GM23248 (cell line): ENCODE results near the gene SRGAP2C.
"Not testable (repeated sequence)": the region's sequence is repeated elsewhere in the genome, so short reads cannot be mapped to it uniquely, and the experiment has no call there.

ENCODE experiments used
- EZH2 ChIP-seq: fragments of 200-600 bp; sonication (generic); IDR thresholded peaks from 2 replicates; pipeline ENCODE4 v1.6.1; 2018; ENCODE audit warnings: antibody characterized with exemption, mild to moderate bottlenecking; ENCODE audit not compliant: insufficient read depth, poor library complexity, severe bottlenecking
- EZH2phosphoT487 ChIP-seq: fragments of 200-600 bp; sonication (generic); IDR thresholded peaks from 2 replicates; pipeline ENCODE4 v1.6.1; 2018; ENCODE audit warnings: antibody characterized with exemption, moderate library complexity, mild to moderate bottlenecking, low read depth; ENCODE audit not compliant: insufficient read depth

DNA sequence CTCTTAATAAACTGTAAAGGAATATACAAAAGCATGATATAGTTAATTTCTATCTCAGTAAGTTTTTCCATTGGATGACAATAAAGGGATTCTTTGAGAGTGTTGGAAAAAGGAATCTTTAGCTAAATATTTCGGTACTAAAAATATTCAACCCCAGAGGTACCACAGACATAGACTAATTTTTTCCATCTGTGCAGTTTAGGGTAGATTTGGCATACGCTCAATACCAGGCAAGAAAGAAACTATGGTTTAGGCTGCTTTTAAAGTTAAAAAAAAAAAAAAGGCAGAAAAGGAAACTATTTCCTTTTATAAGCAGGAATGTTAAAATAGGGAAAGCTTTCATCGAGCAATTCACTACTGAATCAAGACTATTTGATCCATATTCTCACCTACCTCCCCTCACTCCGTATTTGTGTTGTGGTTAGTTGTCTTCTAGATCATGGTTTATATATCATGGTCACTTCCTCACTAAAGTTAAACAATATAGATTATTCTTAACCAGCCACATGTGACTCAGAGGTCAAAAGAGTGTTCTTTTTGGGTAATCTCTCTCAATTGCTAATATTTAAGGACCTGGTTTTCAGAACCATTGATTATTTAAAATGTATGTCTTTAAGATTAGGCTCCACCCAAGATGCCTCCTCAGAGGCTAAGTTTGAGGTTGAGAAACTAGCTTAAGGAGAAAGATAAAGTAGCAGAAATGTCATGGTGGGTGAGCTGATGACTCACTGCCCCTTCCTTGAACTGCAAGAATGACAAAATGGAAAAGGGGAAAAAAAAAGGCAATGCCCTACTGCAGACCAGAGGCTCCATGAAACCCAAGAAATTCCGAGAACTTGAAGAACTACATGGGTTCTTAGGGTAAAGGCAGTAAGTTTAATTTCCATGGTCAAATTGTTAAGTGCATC, 20.7 kb upstream of the SRGAP2C start:
- not testable (repeated sequence) for TF ChIP-seq EZH2, EZH2phosphoT487
